GM23338 (cell line): ENCODE measurements around the gene ATP13A2. TPM values are rescaled to one million over a fixed set of nuclear protein-coding genes. Genes with fewer than 3 reads are reported as not detected.
"Not testable (repeated sequence)": the region's sequence is repeated elsewhere in the genome, so short reads cannot be mapped to it uniquely, and the experiment has no call there.

Experiments
- ATAC-seq: fragments of 200-7000 bp; cut with Tn5 transposase; 3 replicates; pipeline ENCODE4 v1.9.1; 2020
- DNase-seq: peaks from one replicate; pipeline ENCODE4 v3.0.0-alpha.2; 2015; ENCODE audit warnings: low spot score
- H2AFZ ChIP-seq: fragments of 200-600 bp; sonication (generic); 2 replicates; pipeline ENCODE4 v1.8.0; 2016; ENCODE audit warnings: antibody characterized with exemption, mild to moderate bottlenecking, moderate library complexity
- H3F3A ChIP-seq: fragments of 200-600 bp; sonication (generic); replicated peaks from 2 replicates; pipeline ENCODE4 v1.8.0; 2017; ENCODE audit warnings: antibody characterized with exemption, mixed run types, low read depth
- H3K27ac ChIP-seq: fragments of 200-600 bp; sonication (generic); 2 replicates; pipeline ENCODE4 v1.6.1; 2016; ENCODE audit warnings: low read depth
- H3K27me3 ChIP-seq: fragments of 200-600 bp; sonication (generic); 2 replicates; pipeline ENCODE4 v1.8.0; 2016; ENCODE audit warnings: mild to moderate bottlenecking, mixed run types, moderate library complexity; ENCODE audit not compliant: insufficient read depth
- H3K36me3 ChIP-seq: fragments of 200-600 bp; sonication (generic); 2 replicates; pipeline ENCODE4 v1.8.0; 2016; ENCODE audit warnings: mild to moderate bottlenecking; ENCODE audit not compliant: insufficient read depth
- H3K4me1 ChIP-seq: fragments of 200-600 bp; sonication (generic); 2 replicates; pipeline ENCODE4 v1.8.0; 2016; ENCODE audit warnings: mild to moderate bottlenecking, moderate library complexity; ENCODE audit not compliant: insufficient read depth
- H3K4me2 ChIP-seq: fragments of 200-600 bp; sonication (generic); 2 replicates; pipeline ENCODE4 v1.7.1; 2017; ENCODE audit warnings: mixed run types
- H3K4me3 ChIP-seq: fragments of 200-600 bp; sonication (generic); 2 replicates; pipeline ENCODE4 v1.6.1; 2016; ENCODE audit warnings: mixed run types
- H3K79me2 ChIP-seq: fragments of 200-600 bp; sonication (generic); replicated peaks from 2 replicates; pipeline ENCODE4 v1.8.0; 2017; ENCODE audit warnings: mild to moderate bottlenecking; ENCODE audit not compliant: insufficient read depth
- H3K9me2 ChIP-seq: fragments of 200-600 bp; sonication (generic); 2 replicates; pipeline ENCODE4 v1.8.0; 2017; ENCODE audit not compliant: insufficient read depth
- H4K20me1 ChIP-seq: fragments of 200-600 bp; sonication (generic); replicated peaks from 2 replicates; pipeline ENCODE4 v1.8.0; 2017; ENCODE audit warnings: mild to moderate bottlenecking; ENCODE audit not compliant: insufficient read depth
- H3K27ac Mint-ChIP-seq: 2 replicates; pipeline ENCODE4 v1.8.0; 2020; ENCODE audit warnings: inconsistent platforms, mild to moderate bottlenecking, moderate library complexity, mixed read lengths
- H3K27me3 Mint-ChIP-seq: 3 replicates; pipeline ENCODE4 v1.8.0; 2022; ENCODE audit warnings: low read depth, mild to moderate bottlenecking, moderate library complexity, mixed read lengths, inconsistent platforms; ENCODE audit not compliant: insufficient read depth, poor library complexity
- H3K36me3 Mint-ChIP-seq: 3 replicates; pipeline ENCODE4 v1.8.0; 2021; ENCODE audit warnings: low read depth, mild to moderate bottlenecking, inconsistent platforms, moderate library complexity, mixed read lengths
- H3K4me1 Mint-ChIP-seq: 3 replicates; pipeline ENCODE4 v1.8.0; 2020; ENCODE audit warnings: mild to moderate bottlenecking, inconsistent platforms, mixed read lengths
- H3K4me3 Mint-ChIP-seq: 3 replicates; pipeline ENCODE4 v1.8.0; 2021; ENCODE audit warnings: moderate library complexity, mild to moderate bottlenecking, inconsistent platforms, mixed read lengths
- H3K9me3 Mint-ChIP-seq: 3 replicates; pipeline ENCODE4 v1.8.0; 2020; ENCODE audit warnings: moderate library complexity, mild to moderate bottlenecking, inconsistent platforms, mixed read lengths
- CTCF ChIP-seq, 2 experiments: fragments of 200-600 bp in 1 of 2; sonication (generic) in 1 of 2; conservative IDR thresholded peaks; 2 replicates each; pipeline versions ENCODE4 v1.5.1 to v1.6.1; 2016 to 2017; ENCODE audit warnings: antibody characterized with exemption in 2 of 2, low read depth in 2 of 2, mild to moderate bottlenecking in 2 of 2, moderate library complexity in 1 of 2
- ETS1 ChIP-seq: IDR thresholded peaks from 2 replicates; pipeline ENCODE4 v1.6.1; 2016; ENCODE audit warnings: antibody characterized with exemption
- EZH2phosphoT487 ChIP-seq: fragments of 200-600 bp; sonication (generic); IDR thresholded peaks from one replicate; pipeline ENCODE4 v1.8.1; 2018; ENCODE audit warnings: antibody characterized with exemption; ENCODE audit not compliant: unreplicated experiment
- JUNB ChIP-seq: IDR thresholded peaks from one replicate; pipeline ENCODE4 v1.6.1; 2016; ENCODE audit warnings: antibody characterized with exemption; ENCODE audit not compliant: unreplicated experiment
- NANOG ChIP-seq: IDR thresholded peaks from 2 replicates; pipeline ENCODE4 v1.6.1; 2016; ENCODE audit warnings: antibody characterized with exemption, borderline replicate concordance
- POLR2AphosphoS5 ChIP-seq: IDR thresholded peaks from 2 replicates; pipeline ENCODE4 v1.6.1; 2016; ENCODE audit warnings: antibody characterized with exemption, low read depth
- REST ChIP-seq: IDR thresholded peaks from one replicate; pipeline ENCODE4 v1.6.1; 2018; ENCODE audit warnings: antibody characterized with exemption; ENCODE audit not compliant: unreplicated experiment
- STAT1 ChIP-seq: IDR thresholded peaks from one replicate; pipeline ENCODE4 v1.6.1; 2016; ENCODE audit warnings: antibody characterized with exemption; ENCODE audit not compliant: unreplicated experiment
- ZNF331 ChIP-seq: fragments of 250-450 bp; sonication (Bioruptor Pico); IDR thresholded peaks from 2 replicates; pipeline ENCODE4 v1.5.0; 2020; ENCODE audit warnings: low read depth, mild to moderate bottlenecking, moderate library complexity
- polyA plus RNA-seq: library from polyadenylated mRNA; unstranded; fragments of >200 nt; fragmentation: Nextera tagmentation; extraction: Ambion mirVana; gene quantifications from 2 replicates; pipeline ENCODE4 v1.2.1, GENCODE V29; 2016
- total RNA-seq: library from RNA; depleted of rRNA; stranded (reverse); fragments of >200 nt; shearing (Covaris generic); gene quantifications from 2 replicates; pipeline ENCODE4 v1.2.3, GENCODE V29; 2014

Gene ATP13A2
- total and polyA plus RNA-seq, 2 experiments from 2014 or later = 30.1 to 87.7 TPM

- TF ChIP-seq JUNB (no peak), POLR2AphosphoS5 (no peak), STAT1 (no peak), ZNF331 (no peak), NANOG (no peak), CTCF (conservative IDR thresholded peaks at IDR 0.05; ENCODE audit: low read depth in 2 of 2) (no peak), EZH2phosphoT487 (no peak), ETS1 (no peak), REST (no peak)
Observed at GRCh38 chr1:16954579-16954978, 57.1 kb downstream of the ATP13A2 start (continued).

GRCh38 chr1:16952376-16952775, 59.4 kb downstream of the ATP13A2 start:
- H3K4me1 Mint-ChIP-seq, H2AFZ ChIP-seq, ATAC-seq, H3K27ac ChIP-seq, H3K4me2 ChIP-seq, H3K27me3 ChIP-seq, H3F3A ChIP-seq, H4K20me1 ChIP-seq, H3K27ac Mint-ChIP-seq, H3K9me3 Mint-ChIP-seq, H3K27me3 Mint-ChIP-seq, H3K4me1 ChIP-seq, H3K4me3 Mint-ChIP-seq, DNase-seq, H3K4me3 ChIP-seq, H3K9me2 ChIP-seq, H3K79me2 ChIP-seq: not testable (repeated sequence)
- peaks cover 21% of the 10 kb centered on the region for H3K36me3 Mint-ChIP-seq
- peaks cover 17% of the 10 kb centered on the region; the same call in 1 of the 2 replicates for H3K36me3 ChIP-seq

- not testable (repeated sequence) for H3K27ac ChIP-seq, H3K27me3 Mint-ChIP-seq, H4K20me1 ChIP-seq, ATAC-seq, H3K4me3 ChIP-seq, H3K9me3 Mint-ChIP-seq, H3K27ac Mint-ChIP-seq, H3K9me2 ChIP-seq, H2AFZ ChIP-seq, H3K4me1 ChIP-seq, H3K4me2 ChIP-seq, DNase-seq, H3K4me1 Mint-ChIP-seq, H3K4me3 Mint-ChIP-seq, H3K27me3 ChIP-seq, H3K79me2 ChIP-seq
- Histone ChIP-seq H3F3A (peaks cover 17% of the 10 kb centered on the region; the same call in 1 of the 2 replicates), H3K36me3 (peaks cover 14% of the 10 kb centered on the region)
- H3K36me3 Mint-ChIP-seq = peaks cover 35% of the 10 kb centered on the region
Observed at GRCh38 chr1:16949026-16949425, 62.7 kb downstream of the ATP13A2 start.

- H3K4me3 Mint-ChIP-seq, H3K4me1 Mint-ChIP-seq, H4K20me1 ChIP-seq, H3K4me1 ChIP-seq, H3K9me3 Mint-ChIP-seq, H3K27me3 ChIP-seq, H2AFZ ChIP-seq, ATAC-seq, H3K79me2 ChIP-seq, DNase-seq, H3K9me2 ChIP-seq, H3K4me3 ChIP-seq, H3K27ac Mint-ChIP-seq, H3K4me2 ChIP-seq, H3K27ac ChIP-seq: not testable (repeated sequence)
- Histone ChIP-seq H3F3A (peaks cover 17% of the 10 kb centered on the region; the same call in 1 of the 2 replicates), H3K36me3 (peaks cover 14% of the 10 kb centered on the region)
- H3K36me3 Mint-ChIP-seq = peaks cover 41% of the 10 kb centered on the region
- peaks cover 10% of the 10 kb centered on the region for H3K27me3 Mint-ChIP-seq
Observed at GRCh38 chr1:16948282-16948891, 63.3 kb downstream of the ATP13A2 start.
